Measurements from ENCODE around the gene KMT5C.

KMT5C gene

DNA sequence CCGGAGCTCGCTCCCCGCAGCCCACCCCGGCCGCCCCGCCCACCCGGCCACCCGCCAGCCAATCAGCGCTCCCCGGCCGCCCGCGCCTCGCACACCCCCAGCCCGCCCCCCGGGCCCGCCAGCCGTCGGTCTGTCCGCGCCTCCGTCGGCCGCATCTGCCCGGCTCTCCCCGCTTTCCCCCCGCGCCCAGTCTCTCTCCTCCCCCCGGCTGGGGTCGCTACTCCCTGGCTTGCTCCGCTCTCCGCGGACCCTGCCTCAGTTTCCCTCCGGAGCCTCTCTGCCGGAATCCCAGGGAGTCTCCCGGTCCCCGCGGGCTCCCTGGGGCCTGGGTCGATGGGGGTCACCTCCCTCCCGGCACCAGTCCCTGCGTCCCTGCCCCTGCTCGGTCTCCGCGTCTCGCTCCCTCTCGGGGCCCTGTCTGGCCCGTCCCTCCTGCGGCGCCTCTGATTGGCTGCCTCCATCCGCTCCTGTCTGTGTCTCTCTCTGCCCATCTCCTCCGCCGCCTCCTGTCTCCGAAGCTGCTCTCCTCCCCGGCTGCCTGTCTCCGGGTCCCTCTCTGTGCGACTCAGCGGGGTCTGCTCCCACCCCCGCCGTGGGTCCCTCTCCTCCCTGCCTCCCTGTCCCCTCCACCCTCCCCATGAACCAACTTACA lies 30.1 kb downstream of the KMT5C start:
- peak; percentile 41 for DNase-seq

DNA sequence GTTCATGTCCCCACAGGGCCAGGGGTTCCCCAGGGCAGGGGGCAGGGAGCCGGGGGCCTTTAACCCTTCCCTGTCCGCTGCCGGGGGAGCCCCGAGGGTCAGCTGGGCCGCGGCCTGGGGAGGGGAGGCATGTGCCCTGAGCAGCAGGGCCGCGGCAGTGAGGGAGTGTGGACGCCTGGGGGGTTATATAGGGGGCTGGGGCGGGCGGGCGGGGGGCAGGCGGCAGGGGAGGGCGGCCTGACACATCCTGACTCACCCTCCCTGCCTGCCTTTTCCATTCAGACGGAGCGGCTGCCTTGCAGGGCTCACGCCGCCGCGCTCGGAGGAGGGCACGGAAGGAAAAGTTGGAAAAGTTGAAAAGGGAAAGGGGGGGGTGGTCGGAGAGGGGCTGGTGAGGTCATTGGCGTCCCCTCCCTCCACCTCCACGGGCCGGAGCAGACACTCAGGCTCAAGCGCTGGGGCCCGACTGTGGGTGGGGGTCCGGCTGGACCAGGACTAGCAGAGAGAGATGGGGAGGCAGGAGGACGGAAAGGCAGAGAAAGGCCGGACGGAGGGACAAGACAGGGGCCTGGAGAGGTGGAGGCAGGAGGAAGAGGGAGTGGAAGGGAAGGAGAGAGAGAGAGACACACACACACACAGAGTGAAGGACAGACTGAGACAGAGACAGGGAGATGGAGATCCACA lies 30.8 kb downstream of the KMT5C start, which contains the start of gene IL11:
IL11 (minus strand) TSS at position 159 of the 684 bp plus-strand sequence; CDS start at position 6, 153 bp downstream.
- DNase-seq: no peak

DNA sequence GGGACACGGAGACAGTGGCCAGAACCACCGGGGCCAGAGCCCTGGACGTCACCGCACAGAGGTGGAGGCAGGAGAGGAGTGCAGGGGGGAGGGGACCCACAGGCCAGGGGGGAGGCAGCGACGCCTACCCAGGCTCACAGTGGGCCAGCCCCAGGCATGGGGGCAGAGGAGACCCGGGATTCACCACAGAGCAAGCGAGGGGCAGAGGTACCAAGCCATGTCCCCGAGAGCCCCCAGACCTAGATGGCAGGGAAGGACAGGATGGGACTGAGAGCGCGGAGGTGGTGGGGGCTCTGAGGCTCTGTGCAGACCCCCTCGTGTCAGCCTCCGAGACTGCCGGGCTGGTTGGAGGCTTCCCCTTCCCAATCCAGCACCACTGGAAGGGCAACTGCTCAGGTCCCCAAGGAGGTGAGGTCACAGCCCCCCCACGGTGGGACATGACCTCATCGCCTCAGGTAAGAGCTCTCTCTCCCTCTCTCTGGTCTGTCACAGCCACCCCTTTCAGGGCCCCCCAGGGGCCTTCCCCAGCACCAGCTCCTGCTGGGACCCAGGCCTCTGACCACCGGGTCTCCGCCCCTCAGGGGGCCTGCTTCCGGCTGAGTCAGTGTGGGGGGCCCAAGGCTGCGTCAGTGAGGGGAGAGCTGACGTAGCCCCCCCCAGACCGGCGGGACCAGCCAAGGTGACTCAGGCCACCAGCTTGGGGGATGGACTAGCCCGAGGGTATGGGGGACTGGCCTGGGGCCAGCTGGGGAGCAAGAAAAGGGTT lies 32.8 kb downstream of the KMT5C start:
- peak; percentile 28 for DNase-seq

DNA sequence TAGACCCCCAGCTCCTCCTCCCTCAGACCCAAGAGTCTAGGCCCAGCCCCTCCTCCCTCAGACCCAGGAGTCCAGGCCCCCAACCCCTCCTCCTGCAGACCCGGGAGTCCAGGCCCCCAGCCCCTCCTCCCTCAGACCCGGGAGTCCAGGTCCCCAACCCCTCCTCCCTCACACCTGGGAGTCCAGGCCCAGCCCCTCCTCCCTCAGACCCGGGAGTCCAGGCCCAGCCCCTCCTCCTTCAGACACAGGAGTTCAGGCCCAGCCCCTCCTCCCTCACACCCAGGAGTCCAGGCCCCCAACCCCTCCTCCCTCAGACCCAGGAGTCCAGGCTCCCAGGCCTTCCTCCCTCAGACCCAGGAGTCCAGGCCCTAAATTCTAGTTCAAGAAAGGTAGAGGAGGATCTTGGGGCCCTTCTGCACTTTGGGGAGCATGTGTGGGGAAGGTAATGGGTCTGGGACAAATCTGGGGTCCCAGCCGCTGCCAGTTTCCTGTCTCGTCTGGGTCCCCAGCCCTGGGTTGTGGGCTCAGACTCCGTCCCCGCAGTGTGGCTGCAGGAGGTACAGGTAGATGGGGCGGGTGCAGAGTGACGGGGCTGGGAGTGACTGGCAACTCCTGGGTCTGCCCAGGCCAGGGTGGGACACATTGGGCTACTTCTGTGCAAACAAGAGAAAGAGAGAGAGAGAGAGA lies 33.8 kb downstream of the KMT5C start:
- no peak for DNase-seq

DNA sequence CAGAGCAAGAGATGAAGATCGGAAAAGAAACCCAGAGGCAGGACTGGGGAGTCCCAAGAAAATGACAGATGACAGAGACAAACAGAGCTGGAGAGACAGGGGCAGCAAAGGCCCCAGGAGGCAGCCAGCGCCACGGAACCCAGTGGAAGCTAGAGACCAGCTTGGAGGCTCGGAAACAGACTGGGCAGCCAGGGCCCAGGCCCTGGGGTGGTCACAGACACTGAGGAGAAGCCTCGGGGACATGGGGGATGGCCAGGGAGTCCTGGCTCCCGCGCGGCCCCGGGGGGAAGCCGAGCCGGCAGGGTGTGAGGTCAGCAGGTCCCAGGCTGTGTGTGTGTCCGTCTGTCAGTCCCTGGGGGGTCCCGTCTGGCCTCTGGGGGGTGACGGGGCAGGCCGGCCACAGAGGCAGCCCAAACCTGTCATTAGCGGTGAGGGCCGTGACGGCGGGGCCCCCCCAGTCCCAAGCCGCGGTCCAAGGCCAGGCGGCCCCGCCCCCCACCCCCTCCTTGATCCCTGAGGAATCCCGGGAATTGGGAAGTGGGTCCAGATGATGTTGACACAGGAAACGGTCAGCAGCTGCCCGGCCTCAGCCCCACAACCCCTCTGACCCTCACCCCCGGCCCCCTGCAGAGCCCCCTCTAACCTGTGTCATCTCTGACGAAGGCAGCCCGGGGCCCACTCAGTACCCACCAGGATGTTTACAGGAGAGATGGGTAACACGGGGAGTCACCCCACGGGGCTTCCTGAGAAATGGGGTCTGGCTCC lies 34.5 kb downstream of the KMT5C start:
- no peak for DNase-seq

DNA sequence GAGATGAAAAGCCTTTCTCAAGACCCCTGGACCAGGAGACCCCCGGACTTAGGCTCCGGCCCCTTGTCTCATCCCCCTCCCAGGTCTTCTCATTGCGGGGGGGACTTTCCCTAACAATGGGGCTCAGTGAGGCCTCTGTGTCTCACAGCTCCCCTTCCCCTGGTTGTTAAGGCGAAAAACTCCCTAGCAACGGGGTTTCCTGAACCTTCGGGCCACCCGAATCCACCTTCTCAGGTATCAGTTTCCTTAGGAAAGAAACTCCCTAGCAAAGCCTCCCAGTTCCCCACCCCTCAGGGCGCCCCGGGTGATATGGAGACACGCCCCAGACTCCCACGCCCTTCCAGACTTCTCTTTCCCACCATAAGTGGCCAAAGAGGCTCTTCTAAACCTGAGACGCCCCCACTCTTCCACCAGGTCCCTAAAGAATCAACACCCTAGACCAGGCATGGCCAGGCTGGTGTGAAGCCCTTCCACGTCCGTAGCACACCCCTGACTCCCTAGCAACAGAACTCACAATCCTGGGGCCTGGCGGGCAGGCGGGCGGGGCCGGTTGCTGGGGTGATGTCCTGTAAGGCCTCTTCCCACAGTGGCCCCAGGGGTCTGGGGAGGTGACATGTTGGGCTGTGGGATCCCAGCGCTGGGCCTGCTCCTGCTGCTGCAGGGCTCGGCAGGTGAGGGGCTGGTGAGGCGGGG lies 36.7 kb downstream of the KMT5C start, which contains the start of gene TMEM190:
TMEM190 (plus strand) TSS at position 586 of the 693 bp plus-strand sequence; CDS start at position 614, 28 bp downstream.
- DNase-seq: no peak

DNA sequence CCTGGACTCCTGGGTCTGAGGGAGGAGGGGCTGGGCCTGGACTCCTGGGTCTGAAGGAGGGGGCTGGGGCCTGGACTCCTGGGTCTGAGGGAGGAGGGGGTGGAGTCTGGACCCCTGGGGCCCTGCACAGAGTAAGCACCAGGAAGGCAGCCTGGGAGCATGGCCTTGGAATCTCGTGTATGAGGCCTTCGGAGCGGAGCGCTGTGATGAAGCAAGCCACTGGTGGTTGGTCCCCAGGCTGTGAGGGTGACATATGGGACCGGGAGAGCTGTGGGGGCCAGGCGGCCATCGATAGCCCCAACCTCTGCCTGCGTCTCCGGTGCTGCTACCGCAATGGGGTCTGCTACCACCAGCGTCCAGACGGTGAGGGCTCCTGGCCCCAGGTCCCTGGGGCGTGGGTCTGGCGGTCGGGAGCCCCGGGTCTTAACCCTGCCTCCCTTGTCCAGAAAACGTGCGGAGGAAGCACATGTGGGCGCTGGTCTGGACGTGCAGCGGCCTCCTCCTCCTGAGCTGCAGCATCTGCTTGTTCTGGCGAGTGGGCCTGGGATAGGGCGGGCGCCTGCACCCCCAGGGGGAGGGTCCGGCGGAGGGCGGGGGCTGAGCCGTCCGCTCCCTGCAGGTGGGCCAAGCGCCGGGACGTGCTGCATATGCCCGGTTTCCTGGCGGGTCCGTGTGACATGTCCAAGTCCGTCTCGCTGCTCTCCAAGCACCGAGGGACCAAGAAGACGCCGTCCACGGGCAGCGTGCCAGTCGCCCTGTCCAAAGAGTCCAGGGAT lies 37.9 kb downstream of the KMT5C start:
- no peak for DNase-seq

DNA sequence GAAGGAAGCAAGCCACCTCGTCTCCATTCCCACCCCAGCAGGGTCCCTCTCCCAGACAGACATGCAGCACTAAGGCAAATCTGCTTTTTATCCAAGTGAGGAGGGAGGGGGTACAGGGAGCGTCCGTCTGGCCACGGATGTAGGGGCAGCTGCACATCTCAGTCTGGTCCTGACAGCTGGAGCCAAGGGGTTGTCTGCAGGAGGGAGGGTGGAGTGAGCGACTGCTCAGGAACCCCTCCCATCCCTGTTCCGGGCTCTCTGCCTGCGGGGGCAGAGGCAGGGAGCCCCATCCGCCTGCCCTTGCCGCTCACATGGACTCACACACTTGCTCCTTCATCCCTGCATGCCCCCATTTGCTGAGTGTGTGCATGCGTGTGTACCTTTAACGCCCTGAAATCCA lies 39.5 kb downstream of the KMT5C start:
- DNase-seq: no peak

DNA sequence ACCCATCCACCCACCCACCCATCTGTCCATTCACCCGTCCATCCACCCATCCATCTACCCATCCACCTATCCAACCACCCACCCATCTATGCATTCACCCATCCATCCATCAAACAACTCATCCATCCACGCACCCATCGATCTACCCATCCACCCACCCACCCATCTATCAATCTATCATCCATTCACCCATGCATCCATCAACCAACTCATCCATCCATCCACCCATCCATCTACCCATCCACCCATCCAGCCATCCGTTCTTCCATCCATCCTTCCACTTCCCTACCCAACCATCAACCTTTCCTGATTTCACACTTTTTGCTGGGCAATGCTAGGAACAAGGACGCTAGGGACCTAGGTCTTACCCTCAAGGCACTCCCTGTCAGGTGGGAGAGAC lies 42.3 kb downstream of the KMT5C start:
- DNase-seq: no peak

DNA sequence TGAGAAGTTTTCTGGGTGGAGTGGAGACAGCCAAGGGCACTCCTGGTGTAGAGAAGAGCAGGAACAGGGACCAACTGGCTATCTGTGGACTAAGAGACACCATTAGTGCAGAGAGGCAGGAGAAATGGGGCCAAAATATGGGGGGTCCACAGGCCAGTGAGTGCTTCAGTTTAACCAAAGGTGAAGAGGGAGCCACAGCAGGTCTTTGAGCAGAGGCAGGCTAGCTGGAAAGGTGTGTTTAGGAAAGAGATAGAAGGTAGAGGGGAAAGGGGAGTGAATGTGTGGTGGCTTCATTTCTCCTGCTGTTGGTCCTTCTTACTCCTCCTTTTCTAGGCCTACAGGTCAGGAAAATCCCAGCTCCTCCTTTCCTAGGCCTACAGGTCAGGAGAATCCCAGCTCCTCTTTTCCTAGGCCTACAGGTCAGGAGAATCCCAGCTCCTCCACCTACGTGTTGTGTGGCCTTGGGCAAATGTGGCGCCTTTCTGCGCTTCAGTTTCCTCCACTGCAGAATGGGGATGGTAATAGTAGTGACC lies 42.9 kb downstream of the KMT5C start:
- no peak for DNase-seq

DNA sequence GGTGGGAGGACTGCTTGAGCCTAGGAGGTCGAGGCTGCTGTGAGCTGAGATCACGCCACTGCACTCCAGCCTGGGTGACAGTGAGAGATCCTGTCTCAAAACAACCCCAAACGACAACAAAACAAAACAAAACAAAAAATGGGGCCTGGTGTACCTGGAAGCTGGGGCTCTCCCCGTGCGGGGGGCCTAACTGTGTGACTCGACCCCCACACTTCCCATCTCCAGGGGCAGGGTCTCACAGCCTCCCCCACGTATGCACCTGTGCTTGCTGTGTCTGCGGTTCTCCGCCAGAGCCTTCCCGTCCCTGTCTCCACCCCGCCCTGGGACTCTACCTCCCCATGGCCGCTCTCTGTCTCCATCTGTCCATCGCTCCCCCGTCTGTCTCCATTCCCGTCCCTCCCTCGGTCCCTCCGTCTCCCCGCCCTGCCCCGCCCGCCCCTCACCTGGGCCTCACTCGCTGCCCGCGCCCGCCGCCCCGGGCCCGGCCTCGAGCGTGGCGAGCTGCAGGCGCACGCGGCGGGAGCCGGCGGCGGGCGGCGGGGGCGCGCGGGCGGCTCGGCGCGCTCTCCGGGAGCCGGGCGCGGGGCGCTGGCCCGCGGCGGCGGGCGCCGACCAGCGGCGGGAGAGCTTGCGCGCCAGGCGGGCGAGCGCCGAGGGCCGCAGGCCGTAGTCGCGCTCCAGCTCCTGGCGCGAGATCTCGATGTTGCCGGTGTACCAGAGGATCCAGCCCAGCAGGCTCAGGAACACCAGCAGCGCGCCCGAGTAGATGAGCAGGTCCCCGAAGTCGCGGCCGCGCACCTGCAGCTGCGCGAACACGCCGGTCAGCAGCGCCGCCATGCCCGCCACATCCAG lies 43.8 kb downstream of the KMT5C start:
- DNase-seq: peak; percentile 67

DNA sequence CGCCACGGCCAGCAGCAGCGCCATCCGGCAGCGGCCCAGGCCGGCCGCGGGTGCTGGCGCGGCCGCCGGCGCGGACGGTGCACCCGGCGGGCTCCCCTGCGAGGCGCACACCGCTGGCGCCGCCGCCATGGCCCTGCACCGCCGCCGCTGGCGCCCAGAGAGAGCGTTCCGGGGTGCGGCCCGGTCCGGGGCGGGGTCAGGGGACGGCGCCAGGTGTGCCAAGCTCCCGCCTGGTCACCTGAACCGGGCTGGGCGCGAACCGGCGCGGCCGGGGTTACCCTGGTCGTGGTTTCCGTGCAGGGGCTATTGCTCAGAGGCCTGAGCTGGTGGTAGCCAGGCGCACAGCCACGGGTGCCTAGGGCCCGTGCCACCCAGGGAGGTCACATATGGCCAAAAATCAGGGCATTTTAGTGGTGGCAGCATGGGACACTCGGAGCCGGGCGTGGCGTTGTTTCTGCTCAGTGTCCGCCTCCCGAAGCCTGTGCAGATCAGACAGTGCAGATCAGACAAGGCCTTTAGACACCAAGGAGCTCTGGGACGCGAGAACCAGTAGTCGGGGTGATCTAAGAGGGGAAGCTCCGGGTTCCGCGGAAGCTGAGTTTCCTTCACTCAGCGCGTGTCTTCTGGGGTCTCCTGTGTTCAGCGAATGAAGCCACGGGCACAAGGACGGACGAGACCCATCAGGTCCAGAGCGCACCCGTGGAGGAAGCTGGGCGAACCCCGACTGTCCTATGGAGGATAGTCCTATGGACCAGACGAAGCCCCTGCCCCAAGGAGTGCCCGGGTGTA lies 44.6 kb downstream of the KMT5C start, which contains the start of gene TMEM238:
TMEM238 (minus strand) TSS at position 162 of the 789 bp plus-strand sequence; CDS start at position 129, 33 bp downstream.
- DNase-seq: peak; percentile 31

DNA sequence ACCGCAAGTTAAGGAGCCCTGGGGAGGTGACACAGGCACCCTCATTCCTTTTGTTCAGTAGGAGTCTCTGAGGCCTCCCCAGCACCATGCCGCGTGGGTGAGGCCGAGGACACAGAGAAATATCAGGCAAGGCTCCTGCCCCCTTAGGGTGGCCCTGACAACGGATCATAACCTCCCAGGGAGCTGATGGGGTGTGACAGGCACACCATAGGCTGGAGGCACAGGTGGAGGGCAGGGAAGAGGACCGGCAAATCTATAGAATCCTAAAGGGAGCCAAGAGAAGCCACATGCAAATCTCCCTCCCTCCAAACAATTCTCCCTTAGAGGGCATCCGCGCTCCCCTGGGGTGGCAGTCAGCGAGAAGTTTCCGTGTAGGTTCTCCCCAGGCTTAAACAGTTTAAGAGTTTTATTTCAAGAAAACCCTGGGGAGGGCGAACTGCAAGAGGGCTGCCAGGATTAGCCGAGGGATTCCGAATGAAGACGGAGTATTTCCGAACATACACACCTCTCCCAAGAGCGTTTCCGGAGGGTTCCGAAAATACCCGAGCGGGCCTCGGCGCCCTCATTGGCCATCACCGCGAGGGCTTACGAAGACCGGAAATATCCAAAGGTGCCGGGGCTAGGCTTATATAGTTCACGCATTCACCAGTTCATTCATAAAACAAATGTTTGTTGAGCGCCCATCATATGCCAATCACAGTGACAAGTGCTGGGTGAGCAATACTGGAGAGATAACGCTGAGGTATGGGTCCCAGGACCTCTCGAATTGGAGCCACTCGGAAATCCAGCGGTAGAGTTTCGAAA lies 45.4 kb downstream of the KMT5C start:
- DNase-seq: peak; percentile 95

DNA sequence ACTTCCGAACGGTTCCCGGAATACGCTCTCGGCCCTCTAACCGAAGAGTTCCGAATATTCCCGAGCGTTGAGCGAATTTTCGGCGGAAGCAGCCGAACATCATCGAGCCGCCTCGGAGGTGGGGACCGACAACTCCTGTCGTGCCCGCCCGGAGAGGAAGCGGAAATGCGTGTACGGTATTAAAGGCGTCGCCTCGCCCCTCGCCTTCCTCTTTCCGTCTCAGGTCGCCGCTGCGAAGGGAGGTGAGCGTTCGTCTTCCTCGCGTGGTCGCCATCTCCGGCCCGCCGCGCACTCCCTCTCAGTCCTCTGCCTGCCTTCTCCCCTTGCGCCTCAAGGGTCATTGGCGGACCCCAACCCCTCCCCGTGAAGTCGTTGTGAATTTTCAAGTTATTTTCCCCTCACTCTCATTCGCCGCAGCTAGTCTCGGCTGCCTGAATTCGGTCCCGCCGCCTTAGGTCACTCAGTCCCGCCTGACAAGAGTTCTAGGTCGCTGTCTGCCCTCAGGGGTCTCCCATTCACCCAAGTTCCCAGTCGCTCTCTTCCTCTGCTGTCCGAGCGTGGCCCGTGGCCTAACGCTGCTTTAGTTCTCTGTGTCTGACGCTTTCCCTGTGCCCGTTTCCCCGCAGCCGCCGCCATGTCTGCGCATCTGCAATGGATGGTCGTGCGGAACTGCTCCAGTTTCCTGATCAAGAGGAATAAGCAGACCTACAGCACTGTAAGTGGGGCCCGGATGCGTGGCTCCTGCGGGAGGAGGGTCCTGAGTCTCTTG lies 46.2 kb downstream of the KMT5C start, which contains the start of gene RPL28:
RPL28 (plus strand) TSS at position 209 of the 769 bp plus-strand sequence; CDS start at position 635, 426 bp downstream.
- peak; percentile 98 for DNase-seq

DNA sequence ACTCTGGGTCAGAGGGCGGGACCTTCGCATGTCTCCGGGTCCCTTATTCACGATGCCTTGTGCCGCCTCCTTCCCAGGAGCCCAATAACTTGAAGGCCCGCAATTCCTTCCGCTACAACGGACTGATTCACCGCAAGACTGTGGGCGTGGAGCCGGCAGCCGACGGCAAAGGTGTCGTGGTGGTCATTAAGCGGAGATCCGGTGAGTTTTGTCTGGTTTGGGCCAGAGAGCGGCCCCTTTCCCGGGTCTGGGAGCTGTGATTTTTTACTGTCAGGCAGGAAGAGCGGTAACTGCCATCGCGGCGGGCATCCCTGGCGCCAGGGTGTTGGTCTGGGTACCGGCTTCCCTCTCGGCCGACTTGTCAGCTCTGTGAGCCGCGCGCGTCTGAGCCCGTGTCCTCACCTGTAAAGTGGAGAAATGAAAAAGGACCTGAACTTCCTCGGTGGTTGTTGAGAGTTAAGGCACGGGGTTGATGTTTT lies 46.9 kb downstream of the KMT5C start:
- DNase-seq: no peak

DNA sequence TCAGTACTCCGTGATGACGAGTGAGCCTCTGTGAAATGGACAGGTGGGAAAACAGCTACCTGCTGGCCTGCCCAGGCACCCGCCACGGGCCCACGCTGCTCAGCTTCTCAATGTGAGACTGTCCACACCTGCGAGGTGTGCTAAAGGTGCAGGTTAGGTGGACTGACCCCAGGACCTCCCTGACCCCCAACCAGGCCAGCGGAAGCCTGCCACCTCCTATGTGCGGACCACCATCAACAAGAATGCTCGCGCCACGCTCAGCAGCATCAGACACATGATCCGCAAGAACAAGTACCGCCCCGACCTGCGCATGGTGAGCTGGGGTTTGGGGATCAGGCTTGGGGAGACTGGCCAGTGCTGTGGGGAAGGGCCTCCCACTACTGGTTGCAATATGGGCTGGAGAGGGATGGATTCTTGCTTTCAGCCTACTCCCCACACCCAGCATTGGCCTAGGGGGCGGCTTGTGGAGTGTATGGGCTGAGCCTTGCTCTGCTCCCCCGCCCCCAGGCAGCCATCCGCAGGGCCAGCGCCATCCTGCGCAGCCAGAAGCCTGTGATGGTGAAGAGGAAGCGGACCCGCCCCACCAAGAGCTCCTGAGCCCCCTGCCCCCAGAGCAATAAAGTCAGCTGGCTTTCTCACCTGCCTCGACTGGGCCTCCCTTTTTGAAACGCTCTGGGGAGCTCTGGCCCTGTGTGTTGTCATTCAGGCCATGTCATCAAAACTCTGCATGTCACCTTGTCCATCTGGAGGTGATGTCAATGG lies 48.2 kb downstream of the KMT5C start:
- no peak for DNase-seq
